SK-N-MC (cell line): ENCODE data around the gene NEK8.

ENCODE experiments used
- DNase-seq: peaks from one replicate; pipeline ENCODE4 v3.0.0-alpha.2; 2011; ENCODE audit warnings: low read depth, low spot score
- H3K27ac ChIP-seq: fragments of 200-600 bp; sonication (generic); 2 replicates; pipeline ENCODE4 v1.5.1; 2016; ENCODE audit warnings: mixed run types
- H3K36me3 ChIP-seq: fragments of 200-600 bp; sonication (generic); 2 replicates; pipeline ENCODE4 v1.6.1; 2017; ENCODE audit warnings: antibody characterized with exemption, low read length, mixed read lengths; ENCODE audit not compliant: insufficient read depth
- H3K4me3 ChIP-seq: fragments of 200-600 bp; sonication (generic); 2 replicates; pipeline ENCODE4 v1.5.1; 2016
- H3K9ac ChIP-seq: fragments of 200-600 bp; sonication (generic); 2 replicates; pipeline ENCODE4 v1.8.0; 2017; ENCODE audit warnings: mixed run types, mixed read lengths; ENCODE audit not compliant: insufficient read length
- H3K9me3 ChIP-seq: fragments of 200-600 bp; sonication (generic); 2 replicates; pipeline ENCODE4 v1.6.1; 2017; ENCODE audit warnings: low read depth, mild to moderate bottlenecking, antibody characterized with exemption, low read length, moderate library complexity, mixed read lengths
- EZH2 ChIP-seq: fragments of 200-600 bp; sonication (generic); IDR thresholded peaks from one replicate; pipeline ENCODE4 v1.6.1; 2017; ENCODE audit warnings: antibody characterized with exemption
- FOXP2 ChIP-seq: optimal IDR thresholded peaks from 2 replicates; pipeline ENCODE3; 2011; ENCODE audit warnings: mild to moderate bottlenecking, moderate library complexity; ENCODE audit not compliant: insufficient read depth; ENCODE audit errors: extremely low read length, control extremely low read depth
- POLR2AphosphoS5 ChIP-seq: IDR thresholded peaks from 2 replicates; pipeline ENCODE4 v1.6.1; 2012; ENCODE audit warnings: mild to moderate bottlenecking, low read depth, low read length, borderline replicate concordance

Gene NEK8

GRCh38 chr17:28728364-28729200, at the start of gene NEK8:
Gene NEK8, plus strand, starts transcription at chr17:28728788. Its CDS starts 26 bp downstream, at chr17:28728814.
- Histone ChIP-seq H3K36me3 (peaks cover 17% of the 10 kb centered on the region), H3K4me3 (peak within 1 kb of the TSS; percentile 95), H3K9ac (peak within 1 kb of the TSS; percentile 90), H3K9me3 (no peaks in the 10 kb centered on the region), H3K27ac (peak within 1 kb of the TSS; percentile 98)
- TF ChIP-seq EZH2 = no peak
- TF ChIP-seq POLR2AphosphoS5 = peak; percentile 68
- peak; percentile 96 for DNase-seq

GRCh38 chr17:28682655-28683054, 45.9 kb upstream of the NEK8 start:
- Histone ChIP-seq H3K36me3 (peaks cover 87% of the 10 kb centered on the region), H3K4me3 (no peak overlapping the region), H3K9ac (no peak overlapping the region), H3K9me3 (no peaks in the 10 kb centered on the region), H3K27ac (no peak overlapping the region)
- no peak for DNase-seq
- TF ChIP-seq POLR2AphosphoS5 = no peak
- TF ChIP-seq EZH2 = no peak
- TF ChIP-seq FOXP2 = no peak

- Histone ChIP-seq H3K4me3 (no peak overlapping the region), H3K27ac (no peak overlapping the region), H3K9me3 (no peaks in the 10 kb centered on the region), H3K9ac (no peak overlapping the region), H3K36me3 (peaks cover 92% of the 10 kb centered on the region)
- no peak for DNase-seq
- TF ChIP-seq FOXP2 (no peak), EZH2 (no peak), POLR2AphosphoS5 (no peak)
Measured at GRCh38 chr17:28684963-28685362, 43.6 kb upstream of the NEK8 start.

GRCh38 chr17:28685366-28685765, 43.2 kb upstream of the NEK8 start:
- H3K36me3 ChIP-seq = peaks cover 96% of the 10 kb centered on the region
- no peak for TF ChIP-seq EZH2
- TF ChIP-seq FOXP2 = no peak
- no peak for TF ChIP-seq POLR2AphosphoS5
- H3K4me3 ChIP-seq = no peak overlapping the region
- no peak for DNase-seq
- H3K9ac ChIP-seq = no peak overlapping the region
- H3K9me3 ChIP-seq = no peaks in the 10 kb centered on the region
- H3K27ac ChIP-seq = no peak overlapping the region

GRCh38 chr17:28686296-28686695, 42.3 kb upstream of the NEK8 start:
- peaks cover 97% of the 10 kb centered on the region for H3K36me3 ChIP-seq
- no peaks in the 10 kb centered on the region for H3K9me3 ChIP-seq
- H3K4me3 ChIP-seq = no peak overlapping the region
- TF ChIP-seq FOXP2 (no peak), POLR2AphosphoS5 (no peak), EZH2 (no peak)
- no peak overlapping the region for H3K9ac ChIP-seq
- no peak overlapping the region for H3K27ac ChIP-seq
- DNase-seq = no peak

- Histone ChIP-seq H3K36me3 (peaks cover 85% of the 10 kb centered on the region), H3K27ac (no peak overlapping the region), H3K9ac (no peak overlapping the region), H3K4me3 (no peak overlapping the region), H3K9me3 (no peaks in the 10 kb centered on the region)
- DNase-seq = no peak
- TF ChIP-seq POLR2AphosphoS5 (no peak), EZH2 (no peak), FOXP2 (no peak)
Measured at GRCh38 chr17:28688481-28688880, 40.1 kb upstream of the NEK8 start.

- H3K36me3 ChIP-seq = peaks cover 87% of the 10 kb centered on the region
- no peak for DNase-seq
- H3K4me3 ChIP-seq = no peak overlapping the region
- H3K9me3 ChIP-seq = no peaks in the 10 kb centered on the region
- H3K27ac ChIP-seq = no peak overlapping the region
- TF ChIP-seq FOXP2 = no peak
- no peak for TF ChIP-seq EZH2
- no peak for TF ChIP-seq POLR2AphosphoS5
- H3K9ac ChIP-seq = no peak overlapping the region
Measured at GRCh38 chr17:28689011-28689410, 39.6 kb upstream of the NEK8 start.

- TF ChIP-seq POLR2AphosphoS5 (no peak), FOXP2 (no peak), EZH2 (no peak)
- Histone ChIP-seq H3K9me3 (no peaks in the 10 kb centered on the region), H3K36me3 (peaks cover 88% of the 10 kb centered on the region)
Measured at GRCh38 chr17:28693869-28694268, 34.7 kb upstream of the NEK8 start.

GRCh38 chr17:28698253-28698941, 30.2 kb upstream of the NEK8 start:
- TF ChIP-seq EZH2 (no peak), FOXP2 (no peak), POLR2AphosphoS5 (no peak)
- Histone ChIP-seq H3K4me3 (no peak overlapping the region), H3K36me3 (peaks cover 93% of the 10 kb centered on the region), H3K9ac (no peak overlapping the region), H3K27ac (no peak overlapping the region), H3K9me3 (no peaks in the 10 kb centered on the region)
- no peak for DNase-seq

More at GRCh38 chr17:28693869-28694268, 34.7 kb upstream of the NEK8 start:
- no peak for DNase-seq
- Histone ChIP-seq H3K4me3 (no peak overlapping the region), H3K9ac (no peak overlapping the region), H3K27ac (no peak overlapping the region)
